HEK293T (cell line): ENCODE measurements around the gene KLHL5.

ENCODE experiments used
- CTCF ChIA-PET: fragments of 350-600 bp; formaldehyde crosslinking; extraction: SDS; loops from one replicate; lab custom pipeline; 2021; ENCODE audit warnings: antibody characterized with exemption, inconsistent platforms; lab: Yijun Ruan, JAX
- POLR2A ChIA-PET: fragments of 350-600 bp; formaldehyde crosslinking; extraction: SDS; loops from one replicate; lab custom pipeline; 2020; ENCODE audit warnings: antibody characterized with exemption, inconsistent platforms; lab: Yijun Ruan, JAX
- DNase-seq: peaks from one replicate; pipeline ENCODE4 v3.0.0; 2012; ENCODE audit warnings: mixed read lengths; ENCODE audit errors: extremely low spot score
- ARNT ChIP-seq: fragments of 450-650 bp; IDR thresholded peaks from 2 replicates; pipeline ENCODE4 v1.6.1; 2017; ENCODE audit warnings: mild to moderate bottlenecking
- BHLHE40 ChIP-seq: fragments of 450-650 bp; IDR thresholded peaks from 2 replicates; pipeline ENCODE4 v1.6.1; 2016; ENCODE audit warnings: mild to moderate bottlenecking, moderate library complexity, borderline replicate concordance
- CTBP1 ChIP-seq: fragments of 450-650 bp; IDR thresholded peaks from 2 replicates; pipeline ENCODE4 v1.6.1; 2016; ENCODE audit warnings: borderline replicate concordance
- ELF4 ChIP-seq: fragments of 450-650 bp; IDR thresholded peaks from 2 replicates; pipeline ENCODE4 v1.6.1; 2017; ENCODE audit warnings: antibody characterized with exemption
- FOXA1 ChIP-seq: fragments of 450-650 bp; IDR thresholded peaks from 2 replicates; pipeline ENCODE4 v1.6.1; 2016; ENCODE audit warnings: mild to moderate bottlenecking
- FOXK2 ChIP-seq: fragments of 450-650 bp; IDR thresholded peaks from 2 replicates; pipeline ENCODE4 v1.6.1; 2016; ENCODE audit warnings: mild to moderate bottlenecking
- FOXM1 ChIP-seq: fragments of 450-650 bp; IDR thresholded peaks from 2 replicates; pipeline ENCODE4 v1.6.1; 2017; ENCODE audit warnings: mild to moderate bottlenecking, borderline replicate concordance
- HDGF ChIP-seq: fragments of 450-650 bp; IDR thresholded peaks from 2 replicates; pipeline ENCODE4 v1.6.1; 2017; ENCODE audit warnings: antibody characterized with exemption, borderline replicate concordance
- L3MBTL2 ChIP-seq: fragments of 450-650 bp; conservative IDR thresholded peaks from 2 replicates; pipeline ENCODE4 v1.6.1; 2016; ENCODE audit warnings: mild to moderate bottlenecking
- LEF1 ChIP-seq: fragments of 450-650 bp; IDR thresholded peaks from 2 replicates; pipeline ENCODE4 v1.6.1; 2017; ENCODE audit warnings: mild to moderate bottlenecking, borderline replicate concordance
- NFRKB ChIP-seq: fragments of 450-650 bp; IDR thresholded peaks from 2 replicates; pipeline ENCODE4 v1.6.1; 2016; ENCODE audit warnings: mild to moderate bottlenecking, moderate library complexity
- SP1 ChIP-seq: fragments of 450-650 bp; IDR thresholded peaks from 2 replicates; pipeline ENCODE4 v1.6.1; 2017
- SUZ12 ChIP-seq: fragments of 450-650 bp; IDR thresholded peaks from 2 replicates; pipeline ENCODE4 v1.6.1; 2016; ENCODE audit warnings: mild to moderate bottlenecking
- TARDBP ChIP-seq: fragments of 450-650 bp; IDR thresholded peaks from 2 replicates; pipeline ENCODE4 v1.6.1; 2016
- ZNF384 ChIP-seq: fragments of 450-650 bp; IDR thresholded peaks from 2 replicates; pipeline ENCODE4 v1.6.1; 2016
- TF ChIP-seq, protein P1 (sequence below): fragments of 450-650 bp; IDR thresholded peaks from 2 replicates; pipeline ENCODE4 v1.6.1; 2016

Gene KLHL5

GRCh38 chr4:39102297-39102696 lies 40.3 kb downstream of the KLHL5 start:
- POLR2A ChIA-PET: no interaction called here
- no peak for DNase-seq
- CTCF ChIA-PET: no interaction called here
- no peak for TF ChIP-seq FOXK2
- TF ChIP-seq SP1: no peak
- no peak for TF ChIP-seq HDGF
- TF ChIP-seq ZNF384: no peak
- TF ChIP-seq, protein P1, sequence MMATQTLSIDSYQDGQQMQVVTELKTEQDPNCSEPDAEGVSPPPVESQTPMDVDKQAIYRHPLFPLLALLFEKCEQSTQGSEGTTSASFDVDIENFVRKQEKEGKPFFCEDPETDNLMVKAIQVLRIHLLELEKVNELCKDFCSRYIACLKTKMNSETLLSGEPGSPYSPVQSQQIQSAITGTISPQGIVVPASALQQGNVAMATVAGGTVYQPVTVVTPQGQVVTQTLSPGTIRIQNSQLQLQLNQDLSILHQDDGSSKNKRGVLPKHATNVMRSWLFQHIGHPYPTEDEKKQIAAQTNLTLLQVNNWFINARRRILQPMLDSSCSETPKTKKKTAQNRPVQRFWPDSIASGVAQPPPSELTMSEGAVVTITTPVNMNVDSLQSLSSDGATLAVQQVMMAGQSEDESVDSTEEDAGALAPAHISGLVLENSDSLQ: no peak
- TF ChIP-seq SUZ12: no peak

DNA sequence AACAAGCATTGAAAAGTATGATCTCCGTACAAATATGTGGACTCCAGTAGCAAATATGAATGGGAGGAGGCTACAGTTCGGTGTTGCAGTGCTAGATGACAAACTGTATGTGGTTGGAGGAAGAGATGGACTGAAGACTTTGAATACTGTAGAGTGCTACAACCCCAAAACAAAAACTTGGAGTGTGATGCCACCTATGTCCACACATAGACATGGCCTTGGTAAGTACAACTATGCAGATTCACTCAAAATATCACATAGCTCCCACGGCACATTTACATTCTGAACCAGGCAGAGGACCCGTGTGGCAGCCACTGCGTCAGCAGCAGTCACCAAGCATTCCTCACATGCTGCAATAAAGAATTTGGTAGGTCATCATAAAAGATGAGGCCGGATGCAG lies 41.3 kb downstream of the KLHL5 start:
- CTCF ChIA-PET: no interaction called here
- no peak for TF ChIP-seq FOXK2
- TF ChIP-seq TARDBP: no peak
- TF ChIP-seq, protein P1: no peak
- no peak for TF ChIP-seq LEF1
- no peak for TF ChIP-seq FOXM1
- TF ChIP-seq ZNF384: no peak
- TF ChIP-seq ELF4: no peak
- TF ChIP-seq CTBP1: no peak
- TF ChIP-seq SUZ12: no peak
- TF ChIP-seq ARNT: no peak
- no peak for DNase-seq
- POLR2A ChIA-PET: no interaction called here

GRCh38 chr4:39104255-39104654 lies 42.2 kb downstream of the KLHL5 start:
- CTCF ChIA-PET: no interaction called here
- DNase-seq: no peak
- POLR2A ChIA-PET: no interaction called here
- no peak for TF ChIP-seq SP1
- TF ChIP-seq SUZ12: no peak
- no peak for TF ChIP-seq L3MBTL2
- TF ChIP-seq LEF1: no peak
- no peak for TF ChIP-seq NFRKB
- no peak for TF ChIP-seq ARNT
- no peak for TF ChIP-seq TARDBP

DNA sequence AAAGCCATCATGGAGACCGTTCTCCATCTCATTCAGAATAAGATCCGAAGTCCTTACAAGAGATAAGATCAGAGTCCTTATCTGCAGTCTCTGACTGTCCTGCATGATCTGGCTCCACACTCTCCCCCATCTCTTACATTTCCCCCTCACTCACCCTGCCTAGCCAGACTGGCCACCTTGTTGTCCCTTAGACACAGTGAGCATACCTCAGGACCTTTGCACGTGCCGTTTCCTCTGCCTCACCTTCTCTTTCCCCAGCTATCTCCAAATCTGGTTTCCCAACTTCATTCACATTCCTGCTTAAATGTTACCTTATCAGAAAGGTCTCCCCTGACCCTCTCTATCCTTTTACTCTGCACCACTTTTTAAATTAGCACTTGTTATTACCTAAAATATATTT lies 44.0 kb downstream of the KLHL5 start:
- ChIA-PET POLR2A (no interaction called here), CTCF (no interaction called here)
- TF ChIP-seq ZNF384 (no peak), SP1 (no peak), NFRKB (no peak), TARDBP (no peak), BHLHE40 (no peak), L3MBTL2 (no peak), HDGF (no peak), LEF1 (no peak), FOXK2 (no peak), FOXA1 (no peak), ELF4 (no peak), SUZ12 (no peak)
- TF ChIP-seq, protein P1: no peak
- DNase-seq: no peak

DNA sequence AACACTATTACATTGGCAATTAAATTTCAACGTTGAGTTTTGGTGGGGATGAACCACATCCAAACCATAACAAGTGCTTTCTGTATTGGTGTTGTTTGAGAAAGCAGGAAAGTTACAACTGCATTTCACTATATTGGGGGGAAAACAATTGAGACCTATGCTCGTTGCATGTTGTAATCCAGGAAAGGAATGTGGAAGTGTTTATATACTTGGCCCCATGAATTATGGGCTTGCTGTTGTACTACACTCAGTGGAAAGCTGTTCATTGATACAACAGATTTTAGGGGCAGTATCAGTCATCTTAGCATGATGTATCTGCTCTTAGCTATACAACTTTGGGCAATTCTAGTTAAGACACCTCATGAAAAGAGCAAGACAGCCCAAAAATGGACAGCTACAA lies 52.4 kb downstream of the KLHL5 start:
- CTCF ChIA-PET: interaction anchor here (0.9 kb wide), 1 partner anchor 21 kb away, joined by 3 read pairs; no protein-coding TSS in a partner anchor
- POLR2A ChIA-PET: no interaction called here
- DNase-seq: no peak
- TF ChIP-seq NFRKB: no peak
- TF ChIP-seq, protein P1: no peak
- no peak for TF ChIP-seq ZNF384
- no peak for TF ChIP-seq HDGF
- TF ChIP-seq FOXK2: no peak
- TF ChIP-seq CTBP1: no peak
- no peak for TF ChIP-seq TARDBP
- TF ChIP-seq SP1: no peak
- no peak for TF ChIP-seq ELF4
- no peak for TF ChIP-seq BHLHE40
- no peak for TF ChIP-seq L3MBTL2
- no peak for TF ChIP-seq ARNT
- TF ChIP-seq SUZ12: no peak
- TF ChIP-seq LEF1: no peak
- TF ChIP-seq FOXM1: no peak
- TF ChIP-seq FOXA1: no peak

DNA sequence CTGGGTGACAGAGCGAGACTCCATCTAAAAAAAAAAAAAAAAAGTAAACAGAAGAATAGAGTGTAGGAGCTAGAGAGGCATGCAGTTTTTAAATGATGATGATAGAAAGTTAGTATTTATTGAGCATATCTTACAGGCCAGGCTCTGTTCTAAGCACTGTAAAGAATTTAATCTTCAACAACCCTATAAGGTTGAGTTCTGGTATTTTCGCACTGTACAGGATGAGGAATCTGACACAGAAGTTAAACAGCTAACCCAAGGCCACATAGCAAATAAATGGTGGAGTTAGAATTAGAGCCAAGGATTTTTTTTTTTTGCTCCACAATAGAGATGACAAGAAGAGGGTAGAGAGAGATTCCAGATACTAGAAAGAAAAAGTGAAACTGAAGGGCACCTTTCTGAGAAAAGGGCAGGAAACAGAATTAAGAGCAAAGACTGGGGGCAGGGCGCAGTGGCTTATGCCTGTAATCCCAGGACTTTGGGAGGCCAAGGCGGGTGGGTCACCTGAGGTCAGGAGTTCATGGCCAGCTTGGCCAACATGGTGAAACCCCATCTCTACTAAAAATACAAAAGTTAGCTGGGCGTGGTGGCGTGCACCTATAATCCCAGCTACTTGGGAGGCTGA lies 56.1 kb downstream of the KLHL5 start:
- ChIA-PET CTCF (no interaction called here), POLR2A (no interaction called here)
- no peak for TF ChIP-seq SUZ12
- no peak for TF ChIP-seq CTBP1
- no peak for TF ChIP-seq FOXK2
- TF ChIP-seq L3MBTL2: no peak
- no peak for TF ChIP-seq FOXM1
- DNase-seq: no peak
